Kidney epithelial cell (primary cell): ENCODE measurements around the gene MTF2. TPM values are rescaled to one million over a fixed set of nuclear protein-coding genes. Genes with fewer than 3 reads are reported as not detected.

Source experiments
- DNase-seq: peaks from one replicate; pipeline ENCODE4 v3.0.0-alpha.2; 2010; ENCODE audit warnings: low read depth
- H3K27me3 ChIP-seq: 2 replicates; pipeline ENCODE4 v1.6.0; 2011; ENCODE audit warnings: low read length; ENCODE audit not compliant: control insufficient read depth, insufficient read depth
- H3K36me3 ChIP-seq: 2 replicates; pipeline ENCODE4 v1.5.1; 2011; ENCODE audit warnings: low read length; ENCODE audit not compliant: control insufficient read depth, insufficient read depth
- H3K4me3 ChIP-seq: 2 replicates; pipeline ENCODE4 v1.5.1; 2011; ENCODE audit warnings: low read depth, mild to moderate bottlenecking, control low read depth, low read length
- CTCF ChIP-seq: IDR thresholded peaks from 2 replicates; pipeline ENCODE4 v1.5.1; 2011; ENCODE audit warnings: mild to moderate bottlenecking, moderate library complexity, low read length, control low read depth, inconsistent platforms; ENCODE audit not compliant: insufficient read depth, poor library complexity, severe bottlenecking
- total RNA-seq: library from RNA; depleted of rRNA; stranded (reverse); fragments of >200 nt; gene quantifications from 2 replicates; pipeline ENCODE4 v1.2.3, GENCODE V29; 2015

Gene MTF2
- total RNA-seq, 1 donor from 2014 or later: 18.1 TPM

DNA sequence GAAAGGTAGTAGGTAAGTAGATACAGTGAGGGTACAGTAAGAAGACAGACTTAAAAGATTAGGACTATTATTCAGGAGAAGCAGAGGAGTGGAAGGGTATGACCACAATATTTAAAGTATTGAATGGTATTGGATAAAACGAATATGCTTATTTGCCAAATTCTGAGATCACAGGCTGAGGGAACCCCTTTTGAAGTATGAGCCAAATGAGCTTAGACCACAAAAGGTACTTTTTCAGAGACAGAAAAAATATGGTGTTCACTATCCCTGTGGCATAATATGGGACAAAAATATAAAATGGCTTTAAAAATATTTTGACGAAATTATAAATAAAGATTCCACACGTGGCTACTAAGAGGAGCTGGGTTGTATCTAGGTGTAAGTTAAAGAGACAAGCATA is 880 bp upstream of the MTF2 start:
- no peak for TF ChIP-seq CTCF
- H3K4me3 ChIP-seq: peak overlapping the region; percentile 52
- no peak for DNase-seq

GRCh38 chr1:93078638-93078985 is 471 bp upstream of the MTF2 start:
- Histone ChIP-seq H3K4me3 (peak overlapping the region; percentile 52), H3K27me3 (no peaks in the 10 kb centered on the region), H3K36me3 (no peaks in the 10 kb centered on the region)
- TF ChIP-seq CTCF: no peak
- DNase-seq: no peak

More for the DNA sequence above, 880 bp upstream of the MTF2 start:
- Histone ChIP-seq H3K36me3 (no peaks in the 10 kb centered on the region), H3K27me3 (no peaks in the 10 kb centered on the region)

DNA sequence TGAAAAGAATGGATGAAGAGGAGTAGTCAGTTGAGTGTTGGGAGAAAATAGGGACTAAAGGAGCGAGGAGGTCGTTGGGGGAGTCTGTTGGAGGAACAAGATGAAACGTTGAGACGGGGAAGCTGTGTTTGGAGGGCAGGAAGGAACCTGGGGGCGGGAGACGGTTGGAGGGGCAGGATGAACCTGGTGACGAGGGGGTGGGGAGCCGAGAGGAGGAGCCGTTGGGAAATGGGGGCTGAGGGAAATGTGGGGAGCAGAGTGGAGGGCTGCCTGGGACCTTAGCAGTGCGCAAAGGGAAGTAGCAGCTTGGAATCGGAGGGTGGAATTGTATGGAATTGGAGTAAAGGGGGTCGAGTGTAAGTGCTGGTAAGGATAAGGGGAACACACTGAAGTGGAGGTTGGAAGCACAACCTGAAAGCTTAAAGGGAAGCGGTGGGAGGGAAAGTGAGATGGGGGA is 630 bp downstream of the MTF2 start:
- TF ChIP-seq CTCF: no peak
- Histone ChIP-seq H3K27me3 (no peaks in the 10 kb centered on the region), H3K4me3 (peak overlapping the region; percentile 63), H3K36me3 (no peaks in the 10 kb centered on the region)
- DNase-seq: no peak

DNA sequence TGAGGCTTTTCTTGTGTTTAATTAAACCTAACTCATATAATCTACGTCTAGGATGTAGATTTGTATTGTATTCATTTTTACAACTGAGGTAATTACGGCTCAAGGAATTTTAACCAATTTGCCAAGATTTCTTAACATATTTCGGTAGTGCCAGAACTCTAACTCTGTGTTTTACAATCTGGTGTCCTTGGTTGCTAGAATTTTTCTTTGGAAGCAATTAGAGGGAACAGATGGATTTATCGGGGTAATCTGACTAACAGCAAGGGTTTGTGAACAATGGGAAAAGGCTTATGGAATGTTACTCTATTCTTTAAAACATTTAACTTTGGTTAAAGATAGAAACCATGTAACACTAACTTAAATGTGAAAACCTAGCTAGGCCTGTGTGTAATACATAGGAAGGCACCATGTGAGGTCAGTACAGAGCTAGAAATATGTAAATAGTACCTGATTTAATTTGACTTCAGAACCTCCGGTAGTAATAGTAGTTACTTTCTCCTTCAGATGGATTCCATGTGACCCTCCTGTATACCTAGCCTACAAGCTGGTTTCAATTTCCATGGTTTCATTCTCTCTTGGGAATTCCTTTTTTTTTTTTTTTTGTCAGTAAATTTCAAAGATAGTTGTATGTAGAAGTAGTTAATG is 1.2 kb downstream of the MTF2 start:
- DNase-seq: peak; percentile 42
- H3K4me3 ChIP-seq: peak overlapping the region; percentile 63
- H3K27me3 ChIP-seq: no peaks in the 10 kb centered on the region
- no peaks in the 10 kb centered on the region for H3K36me3 ChIP-seq
- peak; percentile 41 for TF ChIP-seq CTCF

DNA sequence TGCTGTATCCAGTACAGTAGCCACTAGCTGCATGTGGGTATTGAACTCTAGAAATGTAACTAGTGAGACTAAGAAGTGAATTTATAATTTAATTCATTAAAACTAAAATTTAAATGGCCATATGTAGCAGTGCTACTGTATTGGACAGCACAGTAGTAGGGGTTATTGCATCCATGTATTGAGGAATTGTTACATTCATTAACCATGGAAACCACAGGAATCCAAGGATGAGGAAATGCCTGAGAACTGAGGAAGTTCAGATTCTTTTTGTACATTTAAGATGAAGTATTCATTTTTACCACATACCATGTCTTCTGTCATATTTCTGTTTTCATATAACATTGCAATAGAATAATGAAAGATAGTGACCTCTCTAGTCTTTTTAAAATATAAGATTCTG is 2.6 kb downstream of the MTF2 start:
- Histone ChIP-seq H3K36me3 (no peaks in the 10 kb centered on the region), H3K27me3 (no peaks in the 10 kb centered on the region), H3K4me3 (peak overlapping the region; percentile 63)
- DNase-seq: peak; percentile 57
- TF ChIP-seq CTCF: no peak

DNA sequence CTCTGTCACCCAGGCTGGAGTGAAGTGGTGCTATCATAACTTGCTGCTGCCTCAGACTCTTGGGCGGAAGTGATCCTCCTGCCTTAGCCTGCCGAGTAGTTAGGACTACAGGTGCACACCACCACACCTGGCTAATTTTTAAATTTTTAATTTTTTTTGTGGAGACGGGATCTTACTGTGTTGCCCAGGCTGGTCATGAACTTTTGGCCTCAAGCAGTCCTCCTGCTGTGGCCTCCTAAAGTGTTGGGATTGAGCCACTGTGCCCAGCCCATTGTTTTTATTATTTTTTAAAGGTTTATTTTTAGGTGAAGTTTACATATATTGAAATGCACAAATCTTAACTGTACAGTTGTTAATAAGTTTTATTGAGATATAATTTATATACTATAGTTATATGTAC is 3.2 kb downstream of the MTF2 start:
- H3K36me3 ChIP-seq: no peaks in the 10 kb centered on the region
- no peak for TF ChIP-seq CTCF
- H3K27me3 ChIP-seq: no peaks in the 10 kb centered on the region
- no peak overlapping the region for H3K4me3 ChIP-seq
- DNase-seq: no peak
